Smooth muscle cell (in vitro differentiated cells): Measurements from ENCODE around the gene KCTD15. TPM values are rescaled to one million over a fixed set of nuclear protein-coding genes. Genes with fewer than 3 reads are reported as not detected.

Experiments used
- DNase-seq: peaks from one replicate; lab custom pipeline; 2025; ENCODE audit not compliant: unreplicated experiment; lab: John Stamatoyannopoulos, UW
- H2AFZ ChIP-seq: fragments of 200-600 bp; sonication (generic); 2 replicates; pipeline ENCODE4 v1.6.0; 2016; ENCODE audit warnings: antibody characterized with exemption, low read depth, mild to moderate bottlenecking
- H3F3A ChIP-seq: fragments of 200-600 bp; sonication (generic); 2 replicates; pipeline ENCODE4 v1.6.0; 2017; ENCODE audit warnings: antibody characterized with exemption, low read depth
- H3K27ac ChIP-seq: fragments of 200-600 bp; sonication (generic); 2 replicates; pipeline ENCODE4 v1.5.1; 2016; ENCODE audit warnings: low read depth, mild to moderate bottlenecking
- H3K27me3 ChIP-seq: fragments of 200-600 bp; sonication (generic); 2 replicates; pipeline ENCODE4 v1.6.1; 2016; ENCODE audit warnings: low read depth, mild to moderate bottlenecking
- H3K36me3 ChIP-seq: fragments of 200-600 bp; sonication (generic); 2 replicates; pipeline ENCODE4 v1.5.1; 2016; ENCODE audit warnings: low read depth
- H3K4me1 ChIP-seq: fragments of 200-600 bp; sonication (generic); 2 replicates; pipeline ENCODE4 v1.5.1; 2016; ENCODE audit warnings: low read depth
- H3K4me2 ChIP-seq: fragments of 200-600 bp; sonication (generic); 2 replicates; pipeline ENCODE4 v1.6.0; 2016; ENCODE audit warnings: mild to moderate bottlenecking
- H3K4me3 ChIP-seq: fragments of 200-600 bp; sonication (generic); 2 replicates; pipeline ENCODE4 v1.5.1; 2016; ENCODE audit warnings: mild to moderate bottlenecking
- H3K79me2 ChIP-seq: fragments of 200-600 bp; sonication (generic); 2 replicates; pipeline ENCODE4 v1.6.0; 2016; ENCODE audit warnings: low read depth, mild to moderate bottlenecking
- H3K9ac ChIP-seq: fragments of 200-600 bp; sonication (generic); 2 replicates; pipeline ENCODE4 v1.6.0; 2016; ENCODE audit warnings: low read depth
- H3K9me3 ChIP-seq: fragments of 200-600 bp; sonication (generic); replicated peaks from 2 replicates; pipeline ENCODE4 v1.5.1; 2016; ENCODE audit warnings: low read depth
- H4K20me1 ChIP-seq: fragments of 200-600 bp; sonication (generic); 2 replicates; pipeline ENCODE4 v1.6.0; 2016; ENCODE audit warnings: low read depth
- WGBS: methylation state at CpG from one replicate; pipeline ENCODE4 v1.1.7; 2016; ENCODE audit warnings: low lambda C conversion rate; 5-methylcytosine and 5-hydroxymethylcytosine counted together
- polyA plus RNA-seq: library from polyadenylated mRNA; unstranded; fragments of >200 nt; fragmentation: Nextera tagmentation; extraction: Ambion mirVana; gene quantifications from 2 replicates; pipeline ENCODE4 v1.2.1, GENCODE V29; 2016
- total RNA-seq: library from RNA; depleted of rRNA; stranded (reverse); fragments of >200 nt; gene quantifications from 2 replicates; pipeline ENCODE4 v1.2.3, GENCODE V29; 2014
- TF ChIP-seq, protein P1 (sequence below): fragments of 200-600 bp; sonication (generic); IDR thresholded peaks from 2 replicates; pipeline ENCODE4 v1.5.1; 2017; ENCODE audit warnings: borderline replicate concordance, mild to moderate bottlenecking, antibody characterized with exemption; ENCODE audit not compliant: insufficient read depth, poor library complexity, severe bottlenecking

KCTD15 gene
- total and polyA plus RNA-seq, 2 experiments from 2014 or later: 9.6 to 54.3 TPM

DNA sequence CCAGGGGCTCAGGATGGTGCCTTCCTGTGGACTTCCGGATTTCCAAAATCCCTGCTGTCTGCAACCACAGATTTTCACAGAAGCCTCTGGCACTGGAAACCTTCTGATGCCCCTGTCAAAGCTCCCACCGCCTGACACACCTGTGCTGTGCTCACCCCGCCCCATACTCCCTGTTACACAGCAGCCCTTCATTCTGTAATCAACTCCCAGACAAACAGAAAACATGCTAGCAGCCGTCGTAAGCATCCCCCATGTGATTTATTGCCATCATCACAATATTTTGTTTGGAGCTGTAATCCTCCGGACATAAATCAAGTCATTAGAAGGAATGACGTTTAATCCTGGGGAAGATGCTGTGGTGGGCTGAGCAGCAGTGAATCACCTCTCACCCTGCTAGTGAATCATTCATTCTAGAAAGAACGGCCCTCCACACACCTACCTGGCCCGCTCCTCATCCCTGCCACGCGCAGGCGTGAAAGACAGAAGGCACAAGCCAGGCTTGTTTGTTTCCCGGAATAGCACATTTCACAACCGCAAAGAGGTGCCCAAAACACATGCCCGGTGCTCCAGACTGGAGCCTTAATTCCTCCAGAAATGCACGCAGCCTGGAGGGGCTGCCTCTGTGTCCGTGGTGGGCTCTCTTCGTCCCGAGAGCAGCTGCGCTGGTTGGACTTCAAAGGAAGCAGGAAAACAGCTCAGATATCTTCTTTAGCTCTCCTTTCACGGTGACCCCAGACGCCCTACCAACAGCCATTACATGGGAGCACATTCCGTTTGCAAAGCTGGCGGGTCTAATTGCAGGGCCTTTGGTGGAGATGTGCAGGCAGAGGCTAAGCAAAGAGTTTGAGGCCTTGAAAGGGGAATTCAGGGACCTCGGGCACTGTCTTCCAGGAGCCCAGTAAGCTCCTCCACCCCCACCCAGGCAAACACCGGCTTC, 41.3 kb upstream of the KCTD15 start:
- Histone ChIP-seq H3K36me3 (no peaks in the 10 kb centered on the region), H3F3A (no peaks in the 10 kb centered on the region), H3K27me3 (no peaks in the 10 kb centered on the region), H3K9me3 (no peaks in the 10 kb centered on the region), H3K4me2 (no peak overlapping the region), H3K4me1 (no peaks in the 10 kb centered on the region), H3K9ac (no peak overlapping the region), H3K79me2 (no peaks in the 10 kb centered on the region), H3K27ac (no peak overlapping the region), H3K4me3 (no peak overlapping the region), H2AFZ (no peak overlapping the region), H4K20me1 (no peaks in the 10 kb centered on the region)
- WGBS: 84% methylated on average over 26 of the region's 26 CpGs
- DNase-seq: no peak
- TF ChIP-seq, protein P1, sequence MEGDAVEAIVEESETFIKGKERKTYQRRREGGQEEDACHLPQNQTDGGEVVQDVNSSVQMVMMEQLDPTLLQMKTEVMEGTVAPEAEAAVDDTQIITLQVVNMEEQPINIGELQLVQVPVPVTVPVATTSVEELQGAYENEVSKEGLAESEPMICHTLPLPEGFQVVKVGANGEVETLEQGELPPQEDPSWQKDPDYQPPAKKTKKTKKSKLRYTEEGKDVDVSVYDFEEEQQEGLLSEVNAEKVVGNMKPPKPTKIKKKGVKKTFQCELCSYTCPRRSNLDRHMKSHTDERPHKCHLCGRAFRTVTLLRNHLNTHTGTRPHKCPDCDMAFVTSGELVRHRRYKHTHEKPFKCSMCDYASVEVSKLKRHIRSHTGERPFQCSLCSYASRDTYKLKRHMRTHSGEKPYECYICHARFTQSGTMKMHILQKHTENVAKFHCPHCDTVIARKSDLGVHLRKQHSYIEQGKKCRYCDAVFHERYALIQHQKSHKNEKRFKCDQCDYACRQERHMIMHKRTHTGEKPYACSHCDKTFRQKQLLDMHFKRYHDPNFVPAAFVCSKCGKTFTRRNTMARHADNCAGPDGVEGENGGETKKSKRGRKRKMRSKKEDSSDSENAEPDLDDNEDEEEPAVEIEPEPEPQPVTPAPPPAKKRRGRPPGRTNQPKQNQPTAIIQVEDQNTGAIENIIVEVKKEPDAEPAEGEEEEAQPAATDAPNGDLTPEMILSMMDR: no peak

DNA sequence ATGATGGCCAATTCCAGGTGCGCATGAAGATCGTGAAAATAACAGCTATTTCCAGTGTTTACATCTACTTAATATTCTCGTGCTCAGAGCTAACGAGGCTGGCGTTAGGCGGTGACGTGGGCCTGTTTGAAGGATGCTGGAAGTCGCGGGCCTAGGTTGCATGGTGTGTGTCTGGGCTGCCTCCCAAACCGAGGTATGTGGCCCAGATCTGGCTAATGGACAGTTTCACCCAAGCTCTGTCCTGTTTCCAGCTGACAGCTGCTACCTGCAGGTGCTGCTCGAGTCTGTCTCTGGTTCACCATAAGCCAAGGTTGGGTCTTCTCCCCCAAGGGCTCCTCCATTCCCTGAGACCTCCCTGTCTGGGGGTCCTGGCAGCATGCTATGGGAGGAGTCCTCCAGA, 40.5 kb upstream of the KCTD15 start:
- no peak for DNase-seq
- 89% methylated on average over 11 of the region's 11 CpGs for WGBS

DNA sequence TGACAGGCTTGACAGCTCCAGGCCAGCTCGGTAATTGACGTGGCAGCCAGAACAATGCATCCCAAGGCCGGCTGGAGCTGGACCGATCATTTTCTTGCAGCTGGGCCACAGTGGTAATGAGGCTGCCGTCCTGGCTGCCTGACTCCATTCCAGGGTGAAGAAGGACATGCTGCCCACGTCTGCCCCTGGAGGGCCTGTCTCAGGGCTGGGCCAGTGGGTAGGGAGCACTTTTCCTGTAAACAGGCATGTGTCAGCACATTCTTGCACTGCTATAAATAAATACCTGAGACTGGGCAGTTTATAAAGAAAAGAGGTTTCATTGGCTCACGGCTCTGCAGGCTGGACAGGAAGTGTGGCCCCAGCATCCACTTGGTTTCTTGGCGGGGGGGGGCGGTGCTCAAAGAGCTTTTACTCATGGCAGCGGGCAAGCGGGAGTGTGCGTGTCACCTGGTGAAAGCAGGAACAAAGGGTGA, 38.1 kb upstream of the KCTD15 start:
- no peaks in the 10 kb centered on the region for H3K9me3 ChIP-seq
- no peaks in the 10 kb centered on the region for H3K79me2 ChIP-seq
- TF ChIP-seq, protein P1: no peak
- H3K4me2 ChIP-seq: no peak overlapping the region
- no peaks in the 10 kb centered on the region for H4K20me1 ChIP-seq
- H3K27ac ChIP-seq: no peak overlapping the region
- H3K36me3 ChIP-seq: no peaks in the 10 kb centered on the region
- H2AFZ ChIP-seq: no peak overlapping the region
- no peak overlapping the region for H3K9ac ChIP-seq
- no peak for DNase-seq
- no peak overlapping the region for H3K4me3 ChIP-seq
- no peaks in the 10 kb centered on the region for H3K27me3 ChIP-seq
- no peaks in the 10 kb centered on the region for H3F3A ChIP-seq
- H3K4me1 ChIP-seq: no peaks in the 10 kb centered on the region
- 82% methylated on average over 12 of the region's 12 CpGs for WGBS

More for the DNA sequence above, 40.5 kb upstream of the KCTD15 start:
- TF ChIP-seq, protein P1: no peak
- Histone ChIP-seq H3K79me2 (no peaks in the 10 kb centered on the region), H3K9ac (no peak overlapping the region), H3K4me2 (no peak overlapping the region), H2AFZ (no peak overlapping the region), H4K20me1 (no peaks in the 10 kb centered on the region), H3K4me1 (no peaks in the 10 kb centered on the region), H3K4me3 (no peak overlapping the region), H3K9me3 (no peaks in the 10 kb centered on the region), H3K27ac (no peak overlapping the region), H3K27me3 (no peaks in the 10 kb centered on the region), H3K36me3 (no peaks in the 10 kb centered on the region), H3F3A (no peaks in the 10 kb centered on the region)

GRCh38 chr19:33759356-33759755, 37.3 kb upstream of the KCTD15 start:
- whole genome bisulfite sequencing: 92% methylated on average over 7 of the region's 7 CpGs
- H3K27ac ChIP-seq: no peak overlapping the region

More at GRCh38 chr19:33759356-33759755, 37.3 kb upstream of the KCTD15 start:
- no peaks in the 10 kb centered on the region for H3K27me3 ChIP-seq
- H3K4me1 ChIP-seq: no peaks in the 10 kb centered on the region
- no peak overlapping the region for H3K4me3 ChIP-seq
- TF ChIP-seq, protein P1: no peak
- H4K20me1 ChIP-seq: no peaks in the 10 kb centered on the region
- H3K79me2 ChIP-seq: no peaks in the 10 kb centered on the region
- no peak overlapping the region for H2AFZ ChIP-seq
- no peaks in the 10 kb centered on the region for H3F3A ChIP-seq
- H3K4me2 ChIP-seq: no peak overlapping the region
- no peak for DNase-seq
- no peaks in the 10 kb centered on the region for H3K9me3 ChIP-seq
- no peaks in the 10 kb centered on the region for H3K36me3 ChIP-seq
- no peak overlapping the region for H3K9ac ChIP-seq
